Jurkat, Clone E6-1 (cell line): ENCODE data around the gene F7.

Experiments
- DNase-seq: peaks from one replicate; pipeline ENCODE4 v3.0.0-alpha.2; 2011; ENCODE audit warnings: low read depth, low spot score
- H3K4me3 ChIP-seq: 2 replicates; pipeline ENCODE4 v1.5.1; 2011; ENCODE audit warnings: mild to moderate bottlenecking, low read length, control low read depth, moderate library complexity

The F7 gene

GRCh38 chr13:113123226-113124201 lies 17.9 kb downstream of the F7 start:
- DNase-seq, result no peak
- H3K4me3 ChIP-seq, result no peak overlapping the region

- DNase-seq, result no peak
These were observed 18.8 kb downstream of the F7 start for GRCh38 chr13:113124211-113124970.

GRCh38 chr13:113125506-113126264 lies 20.1 kb downstream of the F7 start:
- no peak overlapping the region for H3K4me3 ChIP-seq
- no peak for DNase-seq

More at GRCh38 chr13:113124211-113124970, 18.8 kb downstream of the F7 start:
- no peak overlapping the region for H3K4me3 ChIP-seq

GRCh38 chr13:113126265-113127150 lies 20.9 kb downstream of the F7 start:
- no peak for DNase-seq
- no peak overlapping the region for H3K4me3 ChIP-seq

- no peak for DNase-seq
- no peak overlapping the region for H3K4me3 ChIP-seq
These were observed 23.9 kb downstream of the F7 start for GRCh38 chr13:113129480-113129879.

GRCh38 chr13:113129921-113130750 lies 24.5 kb downstream of the F7 start:
- DNase-seq, result no peak
- H3K4me3 ChIP-seq, result no peak overlapping the region

- no peak overlapping the region for H3K4me3 ChIP-seq
- no peak for DNase-seq
These were observed 29.7 kb downstream of the F7 start for GRCh38 chr13:113135281-113135760.

- DNase-seq, result no peak
- no peak overlapping the region for H3K4me3 ChIP-seq
These were observed 32.2 kb downstream of the F7 start for GRCh38 chr13:113137691-113138298.

- no peak for DNase-seq
- no peak overlapping the region for H3K4me3 ChIP-seq
These were observed 33.4 kb downstream of the F7 start for GRCh38 chr13:113138792-113139551.

GRCh38 chr13:113139577-113139976 lies 34.0 kb downstream of the F7 start:
- no peak overlapping the region for H3K4me3 ChIP-seq
- DNase-seq, result no peak

GRCh38 chr13:113140677-113141600 lies 35.3 kb downstream of the F7 start:
- H3K4me3 ChIP-seq, result no peak overlapping the region
- DNase-seq, result no peak

GRCh38 chr13:113141601-113141970 lies 36.0 kb downstream of the F7 start:
- H3K4me3 ChIP-seq, result no peak overlapping the region
- no peak for DNase-seq

GRCh38 chr13:113142876-113143275 lies 37.3 kb downstream of the F7 start:
- H3K4me3 ChIP-seq, result no peak overlapping the region
- DNase-seq, result no peak

GRCh38 chr13:113143466-113144254 lies 38.1 kb downstream of the F7 start:
- no peak overlapping the region for H3K4me3 ChIP-seq
- DNase-seq, result no peak

GRCh38 chr13:113144255-113144629 lies 38.7 kb downstream of the F7 start:
- no peak overlapping the region for H3K4me3 ChIP-seq
- DNase-seq, result no peak
